H1 (cell line): ENCODE data around the gene MYBPC1. TPM values are rescaled to one million over a fixed set of nuclear protein-coding genes. Genes with fewer than 3 reads are reported as not detected.

Experiments used
- CTCF ChIA-PET: fragments of 300-600 bp; sonication (Branson Sonifier 250); formaldehyde crosslinking; loops from one replicate; lab custom pipeline; 2021; ENCODE audit not compliant: partially characterized antibody; lab: Charles Lee
- POLR2A ChIA-PET: fragments of 300-600 bp; sonication (Branson Sonifier 250); formaldehyde crosslinking; loops from one replicate; lab custom pipeline; 2021; ENCODE audit warnings: inconsistent platforms; ENCODE audit not compliant: partially characterized antibody; lab: Charles Lee
- DNase-seq, 2 experiments: peaks; one replicate each; pipeline versions ENCODE4 v3.0.0 to v3.0.0-alpha.2; 2010 to 2022; ENCODE audit warnings: low spot score in 2 of 2, low read depth in 1 of 2, mixed read lengths in 1 of 2
- FAIRE-seq: peaks from 2 replicates; lab custom pipeline; 2011; peaks lifted over from hg19 to GRCh38; lab: Jason Lieb, UNC
- H2AFZ ChIP-seq: 2 replicates; pipeline ENCODE4 v1.8.1; 2012; ENCODE audit warnings: low read length, inconsistent platforms
- H2AK5ac ChIP-seq: 2 replicates; pipeline ENCODE4 v1.6.1; 2013; ENCODE audit warnings: low read depth, low read length
- H2BK120ac ChIP-seq: replicated peaks from 2 replicates; pipeline ENCODE3; 2013; ENCODE audit warnings: low read depth, low read length, inconsistent platforms
- H2BK12ac ChIP-seq: 2 replicates; pipeline ENCODE4 v1.6.1; 2013; ENCODE audit warnings: low read depth, low read length
- H2BK15ac ChIP-seq: 2 replicates; pipeline ENCODE4 v1.6.1; 2013; ENCODE audit warnings: low read length
- H2BK20ac ChIP-seq: 2 replicates; pipeline ENCODE4 v1.6.1; 2013; ENCODE audit warnings: low read length
- H2BK5ac ChIP-seq: 2 replicates; pipeline ENCODE4 v1.6.1; 2013; ENCODE audit warnings: low read depth, low read length
- H3K14ac ChIP-seq: 2 replicates; pipeline ENCODE4 v1.6.1; 2013; ENCODE audit warnings: inconsistent platforms; ENCODE audit not compliant: insufficient read length
- H3K18ac ChIP-seq: 2 replicates; pipeline ENCODE4 v1.6.1; 2013; ENCODE audit warnings: low read length; ENCODE audit errors: extremely low read depth
- H3K23ac ChIP-seq: 2 replicates; pipeline ENCODE4 v1.6.1; 2013; ENCODE audit warnings: inconsistent platforms; ENCODE audit not compliant: insufficient read length
- H3K23me2 ChIP-seq: 2 replicates; pipeline ENCODE4 v1.6.1; 2013; ENCODE audit warnings: low read depth, low read length
- H3K27ac ChIP-seq: 2 replicates; pipeline ENCODE4 v1.6.1; 2011; ENCODE audit warnings: low read depth, low read length, inconsistent platforms
- H3K27me3 ChIP-seq, 4 experiments: replicated peaks in 1 of 4; 1 replicate in 1 of 4; 2 replicates in 3 of 4; pipeline versions ENCODE4 v1.6.1 to v1.8.1; 2011 to 2013; ENCODE audit warnings: low read length in 3 of 4, mild to moderate bottlenecking in 3 of 4, inconsistent platforms in 2 of 4, mixed read lengths in 2 of 4, moderate library complexity in 1 of 4; ENCODE audit not compliant: control insufficient read depth in 3 of 4, insufficient read depth in 3 of 4; ENCODE audit errors: extremely low read depth in 1 of 4
- H3K36me3 ChIP-seq, 4 experiments: 2 replicates each; pipeline versions ENCODE4 v1.6.1 to v1.8.1; 2011 to 2013; ENCODE audit warnings: mild to moderate bottlenecking in 4 of 4, low read length in 3 of 4, moderate library complexity in 2 of 4, control low read depth in 1 of 4, inconsistent platforms in 1 of 4; ENCODE audit not compliant: insufficient read depth in 4 of 4, control insufficient read depth in 2 of 4
- H3K4ac ChIP-seq: replicated peaks from 2 replicates; pipeline ENCODE3; 2013; ENCODE audit warnings: low read length, low read depth, mixed read lengths, inconsistent platforms; ENCODE audit not compliant: insufficient read length
- H3K4me1 ChIP-seq, 4 experiments: replicated peaks in 1 of 4; 1 replicate in 1 of 4; 2 replicates in 3 of 4; pipeline versions ENCODE4 v1.6.1 to v1.8.1; 2011 to 2013; ENCODE audit warnings: low read length in 3 of 4, inconsistent platforms in 2 of 4, mixed read lengths in 1 of 4; ENCODE audit not compliant: insufficient read depth in 4 of 4, control insufficient read depth in 3 of 4
- H3K4me2 ChIP-seq, 2 experiments: 2 replicates each; pipeline versions ENCODE4 v1.6.1 to v1.8.1; 2011 to 2013; ENCODE audit warnings: low read depth in 2 of 2, low read length in 2 of 2, control low read depth in 1 of 2, inconsistent platforms in 1 of 2, mild to moderate bottlenecking in 1 of 2; ENCODE audit not compliant: insufficient read depth in 1 of 2
- H3K4me3 ChIP-seq, 4 experiments: fragments of 200-600, 300-600 bp in 1 of 4; sonication (generic), shearing (Covaris generic), sonication (Bioruptor Twin) in 1 of 4; 2 replicates each; pipeline versions ENCODE4 v1.5.1 to v1.8.1; 2011 to 2016; ENCODE audit warnings: low read length in 4 of 4, low read depth in 3 of 4, control low read depth in 2 of 4, inconsistent platforms in 2 of 4, mild to moderate bottlenecking in 2 of 4, mixed read lengths in 1 of 4, moderate library complexity in 1 of 4; ENCODE audit not compliant: insufficient read depth in 2 of 4; ENCODE audit errors: extremely low read depth in 1 of 4
- H3K56ac ChIP-seq: replicated peaks from 2 replicates; pipeline ENCODE3; 2013; ENCODE audit warnings: low read depth, mild to moderate bottlenecking, mixed read lengths, low read length, inconsistent platforms; ENCODE audit not compliant: insufficient read length
- H3K79me1 ChIP-seq: 2 replicates; pipeline ENCODE4 v1.6.1; 2013; ENCODE audit warnings: low read depth, low read length, control low read depth
- H3K79me2 ChIP-seq, 2 experiments: 2 replicates each; pipeline versions ENCODE4 v1.6.1 to v1.8.1; 2012 to 2013; ENCODE audit warnings: low read length in 2 of 2, mild to moderate bottlenecking in 2 of 2, inconsistent platforms in 1 of 2; ENCODE audit not compliant: insufficient read depth in 2 of 2, control insufficient read depth in 1 of 2
- H3K9ac ChIP-seq, 4 experiments: replicated peaks in 1 of 4; 1 replicate in 1 of 4; 2 replicates in 3 of 4; pipeline versions ENCODE4 v1.6.1 to v1.8.1; 2011 to 2013; ENCODE audit warnings: low read depth in 3 of 4, low read length in 3 of 4, control low read depth in 2 of 4, mild to moderate bottlenecking in 2 of 4, moderate library complexity in 2 of 4, inconsistent platforms in 1 of 4; ENCODE audit errors: extremely low read depth in 1 of 4
- H3K9me3 ChIP-seq, 2 experiments: 2 replicates each; pipeline versions ENCODE4 v1.6.1 to v1.8.1; 2012 to 2013; ENCODE audit warnings: mild to moderate bottlenecking in 2 of 2, moderate library complexity in 2 of 2, control low read depth in 1 of 2, inconsistent platforms in 1 of 2, low read depth in 1 of 2, low read length in 1 of 2, mixed read lengths in 1 of 2; ENCODE audit not compliant: insufficient read depth in 2 of 2
- H4K20me1 ChIP-seq, 2 experiments: replicated peaks in 1 of 2; 2 replicates each; pipeline versions ENCODE3 to v1.8.1; 2011 to 2013; ENCODE audit warnings: inconsistent platforms in 2 of 2, low read length in 2 of 2, mild to moderate bottlenecking in 1 of 2; ENCODE audit not compliant: insufficient read depth in 2 of 2, control insufficient read depth in 1 of 2
- H4K5ac ChIP-seq: 2 replicates; pipeline ENCODE4 v1.6.1; 2013; ENCODE audit warnings: low read length, low read depth, mixed read lengths, inconsistent platforms; ENCODE audit not compliant: insufficient read length
- H4K8ac ChIP-seq: 2 replicates; pipeline ENCODE4 v1.8.0; 2013; ENCODE audit warnings: mild to moderate bottlenecking, moderate library complexity, low read length, inconsistent platforms; ENCODE audit not compliant: insufficient read depth; ENCODE audit errors: extremely low read depth
- H4K91ac ChIP-seq: replicated peaks from 2 replicates; pipeline ENCODE3; 2013; ENCODE audit warnings: low read length, mixed read lengths, inconsistent platforms; ENCODE audit not compliant: insufficient read length
- CEBPB ChIP-seq: IDR thresholded peaks from 2 replicates; pipeline ENCODE4 v1.6.1; 2012; ENCODE audit warnings: low read depth, low read length
- EP300 ChIP-seq, 2 experiments: IDR thresholded peaks; 1 replicate in 1 of 2; 2 replicates in 1 of 2; pipeline ENCODE4 v1.6.1; 2011 to 2012; ENCODE audit warnings: low read depth in 2 of 2, low read length in 2 of 2, mild to moderate bottlenecking in 2 of 2, borderline replicate concordance in 1 of 2, inconsistent platforms in 1 of 2, moderate library complexity in 1 of 2
- FOSL1 ChIP-seq: IDR thresholded peaks from 2 replicates; pipeline ENCODE4 v1.6.1; 2011; ENCODE audit warnings: mild to moderate bottlenecking, low read depth, low read length, moderate library complexity; ENCODE audit not compliant: insufficient read depth
- HDAC2 ChIP-seq, 2 experiments: fragments of 300-600 bp in 1 of 2; sonication (generic) in 1 of 2; IDR thresholded peaks; 2 replicates each; pipeline ENCODE4 v1.6.1; 2011 to 2012; ENCODE audit warnings: low read depth in 2 of 2, low read length in 2 of 2, mild to moderate bottlenecking in 2 of 2, moderate library complexity in 2 of 2, borderline replicate concordance in 1 of 2, inconsistent platforms in 1 of 2
- KDM4A ChIP-seq: IDR thresholded peaks from one replicate; pipeline ENCODE4 v1.7.1; 2012; ENCODE audit warnings: low read depth, mild to moderate bottlenecking, moderate library complexity, low read length, inconsistent platforms; ENCODE audit not compliant: severe bottlenecking
- POLR2A ChIP-seq, 2 experiments: IDR thresholded peaks; 1 replicate in 1 of 2; 2 replicates in 1 of 2; pipeline ENCODE4 v1.6.1; 2011; ENCODE audit warnings: low read depth in 2 of 2, low read length in 2 of 2, mild to moderate bottlenecking in 2 of 2; ENCODE audit errors: control extremely low read depth in 1 of 2
- POLR2AphosphoS5 ChIP-seq: IDR thresholded peaks from 2 replicates; pipeline ENCODE4 v1.6.1; 2011; ENCODE audit warnings: low read depth, low read length
- RBBP5 ChIP-seq: IDR thresholded peaks from 2 replicates; pipeline ENCODE4 v1.7.1; 2012; ENCODE audit warnings: low read depth, mild to moderate bottlenecking, inconsistent platforms, low read length, moderate library complexity, borderline replicate concordance
- RFX5 ChIP-seq: IDR thresholded peaks from 2 replicates; pipeline ENCODE4 v1.6.1; 2011; ENCODE audit warnings: low read depth, low read length, improper control_type of control experiment, borderline replicate concordance
- SIX5 ChIP-seq: IDR thresholded peaks from 2 replicates; pipeline ENCODE4 v1.6.1; 2011; ENCODE audit warnings: mild to moderate bottlenecking, low read depth, low read length
- SRF ChIP-seq: IDR thresholded peaks from 2 replicates; pipeline ENCODE4 v1.6.1; 2011; ENCODE audit warnings: mild to moderate bottlenecking, low read depth, low read length, moderate library complexity
- SUZ12 ChIP-seq: fragments of 200-600 bp; sonication (generic); IDR thresholded peaks from 2 replicates; pipeline ENCODE4 v1.6.1; 2012; ENCODE audit warnings: mild to moderate bottlenecking, inconsistent platforms, low read length, moderate library complexity, mixed read lengths
- TEAD4 ChIP-seq: IDR thresholded peaks from 2 replicates; pipeline ENCODE4 v1.6.1; 2012; ENCODE audit warnings: low read depth, low read length, inconsistent platforms, mixed read lengths
- ZNF274 ChIP-seq: IDR thresholded peaks from 2 replicates; pipeline ENCODE4 v1.7.0; 2012; ENCODE audit warnings: low read length, borderline replicate concordance; ENCODE audit errors: extremely low read depth
- WGBS, 2 experiments: shearing (Covaris generic) in 1 of 2; methylation state at CpG; one replicate each; pipeline versions ENCODE4 v1.1.6 to v1.1.7; 2013 to 2015; ENCODE audit warnings: low lambda C conversion rate in 2 of 2, mixed read lengths in 2 of 2, inconsistent platforms in 1 of 2, low coverage in 1 of 2, missing lambda C conversion rate in 1 of 2; ENCODE audit not compliant: insufficient replicate concordance in 2 of 2, insufficient coverage in 1 of 2, insufficient read length in 1 of 2; ENCODE audit errors: extremely low coverage in 1 of 2, missing lambda C conversion rate in 1 of 2; 5-methylcytosine and 5-hydroxymethylcytosine counted together
- polyA plus RNA-seq, 7 experiments: library from polyadenylated mRNA; depleted of rRNA in 3 of 7; stranded (reverse) in 5 of 7; unstranded in 2 of 7; fragments of >200 nt in 5 of 7; fragments of 200-250 nt in 2 of 7; gene quantifications; 1 replicate in 5 of 7; 2 replicates in 1 of 7; 4 replicates in 1 of 7; pipeline versions ENCODE4 v1.2.1 to v1.2.3, GENCODE V29; 2011 to 2013; ENCODE audit warnings: missing spikeins in 2 of 7, mixed read lengths in 2 of 7
- total RNA-seq: library from RNA; stranded (reverse); fragmentation: NEBNext Ultra II Directional; extraction: Animal tissue kit (Norgen Biotek cat#: 25700); gene quantifications from 2 replicates; pipeline ENCODE4 v1.2.1, GENCODE V29; 2021
- TF ChIP-seq, protein P1 (sequence below): IDR thresholded peaks from 2 replicates; pipeline ENCODE4 v1.6.1; 2012; ENCODE audit warnings: inconsistent platforms

MYBPC1 gene
- total and polyA plus RNA-seq, 2 of the 8 experiments (the other 6 are each of a cell fraction or from before 2014, with no cell fraction given): not detected

- Histone ChIP-seq H3K27ac (no peak overlapping the region), H2AK5ac (no peak overlapping the region), H3K4me1 (no peaks in the 10 kb centered on the region), H2BK120ac (no peak overlapping the region), H3K23me2 (no peaks in the 10 kb centered on the region), H3K27me3 (no peaks in the 10 kb centered on the region), H2BK12ac (no peak overlapping the region), H2AFZ (no peak overlapping the region), H4K91ac (no peak overlapping the region), H3K56ac (no peak overlapping the region), H3K9ac (no peak overlapping the region), H3K18ac (no peak overlapping the region), H4K8ac (no peak overlapping the region), H2BK5ac (no peak overlapping the region), H3K23ac (no peak overlapping the region), H4K5ac (no peak overlapping the region), H4K20me1 (no peaks in the 10 kb centered on the region), H3K79me1 (no peaks in the 10 kb centered on the region), H3K14ac (no peak overlapping the region), H2BK20ac (no peak overlapping the region), H3K4ac (no peak overlapping the region), H3K79me2 (no peaks in the 10 kb centered on the region), H3K4me2 (no peak overlapping the region), H3K4me3 (no peak overlapping the region), H2BK15ac (no peak overlapping the region), H3K36me3 (no peaks in the 10 kb centered on the region), H3K9me3 (no peaks in the 10 kb centered on the region)
- POLR2A ChIA-PET: no interaction called here
- CTCF ChIA-PET: interaction anchor here (4.6 kb wide), 1 partner anchor 9 kb away, joined by 32 read pairs; no protein-coding TSS in a partner anchor
- WGBS, 2 experiments: 90% methylated on average over 3 of the region's 3 CpGs; no CpG with 5 or more reads in 1 of the 2 experiments
- no peak for FAIRE-seq
- no peak for DNase-seq
- TF ChIP-seq ZNF274 (no peak), CEBPB (no peak), KDM4A (no peak), FOSL1 (no peak), SIX5 (no peak), EP300 (IDR thresholded peaks at IDR 0.05; ENCODE audit: borderline replicate concordance in 1 of 2, low read depth in 2 of 2, low read length in 2 of 2) (no peak), RFX5 (no peak), SUZ12 (no peak), SRF (no peak), POLR2A (IDR thresholded peaks at IDR 0.05; ENCODE audit: control extremely low read depth in 1 of 2, low read depth in 2 of 2, low read length in 2 of 2) (no peak), HDAC2 (IDR thresholded peaks at IDR 0.05; ENCODE audit: borderline replicate concordance in 1 of 2, low read depth in 2 of 2, low read length in 2 of 2) (no peak), RBBP5 (no peak), POLR2AphosphoS5 (no peak), TEAD4 (no peak)
- TF ChIP-seq, protein P1, sequence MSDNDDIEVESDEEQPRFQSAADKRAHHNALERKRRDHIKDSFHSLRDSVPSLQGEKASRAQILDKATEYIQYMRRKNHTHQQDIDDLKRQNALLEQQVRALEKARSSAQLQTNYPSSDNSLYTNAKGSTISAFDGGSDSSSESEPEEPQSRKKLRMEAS: no peak
These were observed 85.5 kb downstream of the MYBPC1 start for GRCh38 chr12:101680240-101680639.
